B cell (primary cell): ENCODE results near the gene ZBTB3.

Experiments
- EZH2 ChIP-seq: IDR thresholded peaks from 2 replicates; pipeline ENCODE4 v1.6.1; 2012; ENCODE audit warnings: borderline replicate concordance, low read depth, mild to moderate bottlenecking, moderate library complexity, low read length; ENCODE audit not compliant: insufficient read depth, poor library complexity, severe bottlenecking
- TF ChIP-seq, protein P1 (sequence below): fragments of 200-600 bp; IDR thresholded peaks from one replicate; pipeline ENCODE4 v1.8.0; 2022; ENCODE audit warnings: antibody characterized with exemption, mild to moderate bottlenecking

DNA sequence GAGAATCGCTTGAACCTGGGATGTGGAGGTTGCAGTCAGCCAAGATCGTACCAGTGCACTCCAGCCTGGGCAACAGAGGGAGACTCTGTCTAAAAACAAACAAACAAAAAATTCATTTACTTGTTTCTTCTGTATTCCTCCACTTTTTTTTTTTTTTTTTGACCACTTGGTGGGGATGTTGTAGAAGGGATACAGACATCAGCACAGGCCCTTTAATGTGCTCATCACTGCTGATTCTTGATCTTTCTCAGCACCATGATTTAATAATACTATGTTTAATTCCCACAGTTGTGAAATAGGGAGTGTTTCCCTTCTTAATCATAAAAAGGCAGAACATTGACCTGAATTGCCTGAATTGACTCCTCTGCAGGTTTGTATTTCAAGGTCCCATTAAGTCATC is 21.1 kb downstream of the ZBTB3 start:
- no peak for TF ChIP-seq EZH2
- TF ChIP-seq, protein P1, sequence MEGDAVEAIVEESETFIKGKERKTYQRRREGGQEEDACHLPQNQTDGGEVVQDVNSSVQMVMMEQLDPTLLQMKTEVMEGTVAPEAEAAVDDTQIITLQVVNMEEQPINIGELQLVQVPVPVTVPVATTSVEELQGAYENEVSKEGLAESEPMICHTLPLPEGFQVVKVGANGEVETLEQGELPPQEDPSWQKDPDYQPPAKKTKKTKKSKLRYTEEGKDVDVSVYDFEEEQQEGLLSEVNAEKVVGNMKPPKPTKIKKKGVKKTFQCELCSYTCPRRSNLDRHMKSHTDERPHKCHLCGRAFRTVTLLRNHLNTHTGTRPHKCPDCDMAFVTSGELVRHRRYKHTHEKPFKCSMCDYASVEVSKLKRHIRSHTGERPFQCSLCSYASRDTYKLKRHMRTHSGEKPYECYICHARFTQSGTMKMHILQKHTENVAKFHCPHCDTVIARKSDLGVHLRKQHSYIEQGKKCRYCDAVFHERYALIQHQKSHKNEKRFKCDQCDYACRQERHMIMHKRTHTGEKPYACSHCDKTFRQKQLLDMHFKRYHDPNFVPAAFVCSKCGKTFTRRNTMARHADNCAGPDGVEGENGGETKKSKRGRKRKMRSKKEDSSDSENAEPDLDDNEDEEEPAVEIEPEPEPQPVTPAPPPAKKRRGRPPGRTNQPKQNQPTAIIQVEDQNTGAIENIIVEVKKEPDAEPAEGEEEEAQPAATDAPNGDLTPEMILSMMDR: peak; percentile 31
